ENCODE results near the gene RASA3.
A peak's percentile ranks its signal among the peaks of the same experiment; 100 is the strongest.

The RASA3 gene

DNA sequence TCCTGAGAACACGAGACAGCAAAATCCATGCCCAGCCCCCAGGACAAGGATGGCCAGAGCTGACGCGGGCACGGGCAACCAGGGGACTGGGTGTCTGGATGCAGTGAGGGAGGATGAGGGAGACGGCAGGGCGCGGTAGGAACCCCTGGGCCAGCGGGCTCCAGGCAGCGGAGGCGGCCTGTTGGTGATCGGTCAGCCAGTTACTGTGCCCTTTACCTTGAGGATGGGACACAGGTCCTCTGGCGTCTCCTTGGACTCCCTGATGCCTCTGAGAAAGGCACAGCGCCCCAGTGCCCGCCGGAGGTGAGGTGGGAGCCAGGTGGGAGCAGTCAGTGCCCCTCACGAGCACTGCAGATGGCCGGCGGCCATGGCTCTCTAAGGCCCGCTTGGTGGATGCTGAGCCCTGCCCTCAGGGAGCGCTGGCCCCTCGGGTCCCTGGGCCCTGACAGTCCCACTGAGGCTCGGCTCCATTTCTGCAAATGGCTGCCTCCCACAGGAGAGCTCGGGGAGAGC, 189.8 kb downstream of the RASA3 start:
- DNase-seq = no peak

DNA sequence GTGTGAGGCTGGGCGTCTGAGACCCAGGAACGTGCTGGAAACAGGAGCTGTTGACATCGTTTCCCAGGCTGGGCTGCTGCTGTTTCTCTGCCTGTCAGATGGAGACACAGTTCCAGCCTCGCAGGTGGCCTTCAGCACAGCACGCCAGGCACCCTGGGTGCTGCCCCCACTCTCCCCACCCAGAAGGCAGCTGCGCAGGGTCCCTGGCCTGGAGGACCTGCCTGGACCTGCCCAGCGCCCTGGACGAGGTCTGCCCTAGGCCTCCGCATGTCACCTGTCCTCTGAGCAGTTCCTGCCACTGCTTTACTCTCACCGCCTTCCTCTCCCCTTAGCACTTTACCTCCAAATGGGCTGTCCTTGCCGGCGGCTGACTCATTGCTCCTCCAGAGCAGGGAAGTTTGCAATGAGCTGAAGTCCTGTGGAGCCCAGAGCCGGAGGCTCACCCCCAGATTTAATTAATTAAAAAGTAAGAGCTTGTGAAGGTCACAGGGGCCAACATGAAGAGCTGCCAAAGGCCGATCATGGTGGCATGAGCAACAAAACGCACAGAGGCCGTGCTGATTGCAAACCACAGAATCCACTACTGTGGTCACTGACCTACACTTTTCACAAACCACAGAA, 190.7 kb downstream of the RASA3 start:
- DNase-seq = no peak

DNA sequence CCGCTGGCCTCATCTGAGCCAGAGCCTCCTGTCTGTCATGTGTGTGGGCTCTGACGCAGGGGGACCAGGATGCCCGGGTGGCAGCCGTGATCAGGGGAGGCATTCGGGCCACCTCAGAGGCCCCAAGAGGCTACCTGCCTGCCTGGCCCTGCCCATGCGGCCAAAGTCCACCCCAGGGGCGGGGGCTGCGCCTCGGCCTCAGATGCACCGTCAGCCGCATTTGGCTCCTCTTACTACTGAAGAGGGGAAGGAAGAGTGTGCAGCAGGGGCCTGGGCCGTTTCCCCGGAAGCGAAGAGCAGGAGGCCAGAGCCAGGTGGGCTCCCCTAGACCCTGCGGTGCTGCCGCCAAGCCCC, 192.5 kb downstream of the RASA3 start:
- DNase-seq = no peak

DNA sequence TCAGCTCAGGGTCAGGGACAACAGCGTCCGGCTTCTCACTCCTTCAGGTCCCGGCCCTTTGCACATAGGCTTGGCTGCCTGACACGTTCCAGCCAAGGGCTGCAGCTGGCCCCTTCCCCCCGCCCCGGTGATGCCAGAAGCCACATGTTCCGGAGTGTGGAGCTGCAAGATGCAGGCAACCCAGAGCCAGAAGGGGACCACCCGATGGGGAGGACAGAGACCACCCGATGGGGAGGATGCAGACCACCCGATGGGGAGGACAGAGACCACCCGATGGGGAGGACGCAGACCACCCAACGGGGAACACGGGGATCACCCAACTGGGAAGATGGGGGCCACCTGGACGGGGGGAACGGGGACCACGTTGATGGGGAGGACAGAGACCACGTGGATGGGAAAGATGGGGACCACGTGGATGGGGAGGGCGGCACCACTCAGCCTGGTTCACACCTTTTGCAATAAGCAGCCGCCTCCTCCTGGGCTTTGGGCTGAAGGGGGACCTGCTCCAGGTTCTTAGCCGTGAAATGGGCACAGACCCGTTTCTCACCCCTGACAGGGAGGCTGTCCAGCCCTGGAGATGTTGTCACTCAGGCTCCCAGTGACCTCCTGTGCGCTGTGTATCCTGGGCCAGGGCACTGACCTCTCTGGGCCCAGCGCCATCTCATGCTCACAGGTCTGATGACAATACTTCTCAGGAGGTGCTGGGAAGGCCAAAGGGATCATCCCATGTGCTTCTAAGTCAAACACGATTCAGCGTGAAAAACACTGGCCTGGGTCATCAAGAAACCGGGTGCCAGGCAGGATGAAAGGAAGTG, 193.1 kb downstream of the RASA3 start:
- no peak for DNase-seq

GRCh38 chr13:113938716-113939115, 193.7 kb downstream of the RASA3 start:
- no peak for DNase-seq

- DNase-seq = no peak
These were observed 194.2 kb downstream of the RASA3 start for GRCh38 chr13:113938246-113938645.

DNA sequence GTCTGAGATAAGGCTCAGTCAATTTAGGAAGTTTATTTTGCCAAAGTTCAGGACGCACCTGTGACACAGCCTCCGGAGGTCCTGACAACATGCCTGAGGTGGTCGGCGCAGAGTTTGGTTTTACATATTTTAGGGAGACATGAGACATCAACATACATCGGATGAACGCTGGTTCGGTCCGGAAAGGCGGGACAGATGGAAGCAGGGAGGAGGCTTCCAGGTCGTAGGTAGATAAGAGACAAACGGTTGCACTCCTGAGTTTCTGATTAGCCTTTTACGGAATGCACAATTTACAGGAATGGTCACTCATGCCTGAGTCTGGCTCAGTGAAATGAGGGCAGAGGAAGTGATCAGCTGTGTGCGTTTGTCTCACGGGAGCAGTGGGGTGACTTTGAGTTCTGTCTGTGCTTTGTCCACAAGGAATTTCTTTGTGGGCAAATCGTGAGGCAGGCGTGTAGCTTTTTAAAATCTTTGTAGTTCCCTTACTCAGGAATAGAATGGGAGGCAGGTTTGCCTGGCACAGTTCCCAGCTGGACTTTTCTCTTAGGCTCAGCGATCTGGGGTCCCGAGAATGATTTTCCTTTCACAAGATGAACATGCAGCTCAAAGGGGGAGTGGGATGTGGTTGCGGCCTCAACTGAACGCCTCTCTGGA, 194.8 kb downstream of the RASA3 start:
- no peak for DNase-seq

- DNase-seq = no peak
These were observed 195.3 kb downstream of the RASA3 start for GRCh38 chr13:113937073-113937472.

GRCh38 chr13:113936166-113936965, 196.1 kb downstream of the RASA3 start:
- DNase-seq = no peak

- DNase-seq = no peak
These were observed 197.2 kb downstream of the RASA3 start for GRCh38 chr13:113935001-113935844.

DNA sequence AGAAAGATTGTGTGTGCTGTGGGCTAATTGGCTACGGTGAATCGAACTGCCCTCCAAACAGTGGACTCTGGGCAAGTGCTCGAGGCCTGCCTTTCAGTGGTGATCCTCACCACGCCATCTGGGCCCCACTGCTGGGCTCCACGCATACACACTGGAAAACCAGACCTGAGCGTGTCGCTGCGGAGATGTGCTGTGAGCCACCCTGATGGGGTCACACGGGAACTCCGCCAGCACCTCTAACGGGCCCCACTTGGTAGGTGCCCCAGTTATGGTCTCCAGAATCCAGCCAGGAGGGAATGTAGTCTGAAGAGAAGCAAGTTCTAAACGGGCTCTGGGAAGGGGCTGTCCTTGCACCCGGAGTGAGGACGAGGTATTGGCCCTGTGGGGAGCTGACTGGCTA, 197.8 kb downstream of the RASA3 start:
- no peak for DNase-seq

DNA sequence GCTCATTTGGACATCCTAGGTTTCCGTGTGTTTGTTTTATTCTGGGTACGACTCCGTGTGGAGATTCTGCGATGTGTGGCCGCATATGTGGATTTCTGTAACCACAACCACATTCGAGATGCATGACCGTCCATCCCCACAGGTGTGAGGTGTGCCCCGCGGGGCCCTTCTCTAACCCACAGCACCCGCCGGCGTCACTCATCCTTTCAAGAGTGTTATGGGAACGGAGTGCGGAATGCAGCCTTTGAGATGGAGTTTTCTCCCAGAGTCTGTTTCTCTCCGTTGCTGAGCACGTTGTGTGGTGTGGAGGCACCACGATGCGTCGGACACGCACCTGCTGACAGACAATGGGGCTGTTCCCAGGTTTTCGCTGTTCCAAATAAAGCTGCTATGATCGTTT, 198.5 kb downstream of the RASA3 start:
- DNase-seq = no peak

DNA sequence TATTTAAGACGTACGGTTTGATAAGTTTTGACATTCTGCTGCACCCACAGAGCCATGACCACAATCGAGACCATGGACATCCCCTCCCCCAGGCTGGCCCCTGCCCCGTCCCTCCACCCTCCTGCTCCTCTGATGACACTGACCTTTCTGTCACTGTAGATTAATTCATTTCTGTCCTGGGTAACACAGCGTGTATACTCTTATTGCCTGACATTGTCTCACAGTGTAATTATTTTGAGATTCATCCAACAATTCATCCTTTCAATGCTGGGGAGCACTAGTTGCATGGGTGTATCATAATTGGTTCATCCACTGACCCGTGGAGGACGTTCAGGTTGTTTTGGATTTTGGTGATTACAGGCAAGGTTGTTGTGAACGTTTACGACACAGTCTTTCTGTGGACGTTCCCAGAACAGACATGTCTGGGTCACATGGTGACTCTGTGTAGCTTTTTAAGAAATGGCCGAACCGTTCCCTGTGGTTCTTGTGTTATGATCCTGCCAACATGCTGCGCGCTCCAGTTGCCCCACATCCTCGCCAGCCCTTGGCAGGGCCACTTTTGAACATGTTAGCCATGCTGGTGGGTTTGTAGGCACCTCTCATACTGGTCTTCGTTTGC, 200.5 kb downstream of the RASA3 start:
- DNase-seq = no peak

DNA sequence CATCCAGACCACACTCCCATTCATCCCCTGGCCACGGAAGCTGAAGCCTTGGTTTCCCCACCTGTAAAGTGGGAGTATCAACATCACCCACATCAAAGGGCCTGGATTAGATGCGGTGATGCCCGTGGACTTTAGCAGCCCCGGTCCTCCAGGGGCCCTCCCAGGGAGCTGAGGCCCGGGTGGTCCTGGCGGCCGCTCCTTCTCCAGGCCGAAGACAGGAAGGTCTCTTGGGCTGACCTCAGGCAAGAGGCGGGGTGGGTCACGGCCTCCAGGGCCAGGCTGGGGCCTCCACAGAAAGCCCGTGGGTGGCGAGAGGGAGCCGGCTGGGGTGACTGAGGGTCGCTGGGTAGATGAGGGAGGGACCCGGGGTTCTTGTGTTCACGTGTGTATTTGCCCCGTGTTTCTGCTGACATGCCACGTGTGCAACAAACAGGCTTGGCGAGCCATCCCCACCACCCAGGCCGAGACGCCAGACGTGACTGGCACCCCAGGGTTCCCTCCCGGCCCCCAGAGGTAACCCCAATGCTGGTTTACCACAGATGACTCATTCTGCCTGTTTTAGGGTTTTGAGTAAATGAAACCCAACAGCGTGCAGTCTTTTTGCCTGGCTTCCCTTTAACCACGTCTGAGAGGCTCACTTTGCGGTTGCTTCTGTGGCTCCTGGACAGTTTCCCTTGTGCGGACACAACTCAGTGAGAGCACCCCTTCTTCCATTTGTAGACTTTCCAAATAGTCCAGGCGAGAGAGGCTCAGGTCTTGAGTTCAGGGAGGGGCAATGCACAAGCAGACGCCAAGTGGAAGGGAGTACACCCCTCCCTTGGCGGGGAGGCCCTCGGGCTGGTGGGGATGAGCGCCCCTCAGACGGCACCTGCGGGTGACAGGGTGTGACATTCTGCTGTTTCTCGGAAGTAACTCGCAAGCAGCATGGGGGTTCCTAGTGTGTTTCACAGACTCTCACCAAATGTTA, 201.5 kb downstream of the RASA3 start:
- peak in 1 of 3 donors; percentile 31 for DNase-seq

GRCh38 chr13:113929628-113930615, 202.5 kb downstream of the RASA3 start:
- DNase-seq = no peak

DNA sequence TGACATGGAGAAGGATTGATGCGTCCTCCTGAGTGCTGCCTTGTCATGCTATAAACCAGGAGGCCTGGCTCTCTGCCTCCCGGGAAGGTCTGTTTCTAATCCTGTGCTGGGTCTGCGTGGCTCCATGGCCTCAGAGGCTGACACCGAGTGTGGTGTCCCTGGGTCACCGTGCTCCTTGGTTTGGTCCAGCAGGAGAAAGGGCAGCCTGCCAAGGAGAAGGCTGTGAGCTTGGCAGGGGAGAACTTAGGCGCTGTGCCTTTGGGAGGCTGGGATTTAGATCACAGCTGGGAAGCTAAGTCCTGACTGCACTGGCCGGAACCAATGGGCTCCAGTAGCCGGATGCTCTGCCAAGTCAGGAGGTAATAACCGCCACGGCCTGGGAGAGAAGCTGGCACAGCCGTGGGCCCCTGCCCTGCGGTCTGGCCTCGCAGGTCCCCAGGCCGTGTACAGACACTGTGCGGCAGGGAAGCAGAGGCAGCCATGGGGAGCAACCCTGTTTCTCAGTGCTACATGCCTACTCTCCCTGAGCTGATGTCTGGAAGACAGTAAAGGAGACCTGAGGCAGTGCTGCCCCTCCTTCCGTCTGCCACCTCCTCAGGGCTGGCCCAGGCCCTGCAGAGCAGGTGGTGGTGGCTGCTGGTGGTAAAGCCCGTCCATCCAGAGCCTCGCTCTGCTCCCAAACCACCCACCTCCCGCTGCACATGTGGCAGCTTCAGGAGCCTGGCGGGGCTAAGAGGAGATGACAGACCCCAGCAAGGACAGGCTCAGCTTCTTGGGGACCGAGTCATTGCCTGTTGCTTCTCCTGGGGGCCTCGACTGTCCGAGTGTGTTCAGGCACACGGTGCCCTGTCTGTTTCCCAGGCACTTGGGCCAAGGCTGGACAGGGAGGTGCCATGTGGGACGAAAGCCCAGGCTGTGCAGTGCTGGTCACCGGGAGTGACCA, 203.5 kb downstream of the RASA3 start:
- DNase-seq = no peak
